ENCODE measurements around the gene TWF2. TPM values are rescaled to one million over a fixed set of nuclear protein-coding genes. Genes with fewer than 3 reads are reported as not detected.
A peak's percentile ranks its signal among the peaks of the same experiment; 100 is the strongest.

TWF2 gene
- total and polyA plus RNA-seq, 9 of the 15 experiments (the other 6 are each of a cell fraction or from before 2014, with no cell fraction given) = 0.11 to 61.9 (median 29.7) TPM

DNA sequence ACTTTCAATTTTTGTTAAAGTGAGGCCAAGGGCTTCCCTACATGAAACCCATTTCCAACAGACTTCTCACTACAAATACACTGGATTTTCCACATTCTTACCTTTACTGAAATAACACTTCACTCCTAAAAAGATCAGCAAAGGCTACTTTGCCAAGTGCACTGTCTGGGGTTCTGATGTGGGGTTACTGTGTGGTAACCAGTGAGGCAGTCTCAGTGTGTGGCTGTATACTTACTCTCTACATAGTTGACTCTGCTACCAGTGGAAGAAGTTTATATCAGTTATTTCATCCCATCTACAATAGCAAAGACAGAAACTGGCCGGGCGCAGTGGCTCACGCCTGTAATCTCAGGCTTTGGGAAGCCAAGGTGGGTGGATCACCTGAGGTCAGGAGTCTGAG, 33.9 kb upstream of the TWF2 start:
- TF ChIP-seq ZNF324 (CRISPR knock-in tag; IDR thresholded peaks at IDR 0.05) = no peak
- TF ChIP-seq CHD4 (IDR thresholded peaks at IDR 0.05; ENCODE audit: insufficient read depth, insufficient replicate concordance, low read depth, low read length, poor library complexity, severe bottlenecking) = no peak
- TF ChIP-seq SIN3B (IDR thresholded peaks at IDR 0.05; ENCODE audit: low read depth) = no peak
- TF ChIP-seq ZBTB17 (CRISPR knock-in tag; IDR thresholded peaks at IDR 0.05) = no peak
- no peak for TF ChIP-seq BDP1 (IDR thresholded peaks at IDR 0.05; ENCODE audit: insufficient read depth, insufficient read length)
- TF ChIP-seq ZNF12 (CRISPR knock-in tag; IDR thresholded peaks at IDR 0.05) = no peak
- TF ChIP-seq, protein P1, sequence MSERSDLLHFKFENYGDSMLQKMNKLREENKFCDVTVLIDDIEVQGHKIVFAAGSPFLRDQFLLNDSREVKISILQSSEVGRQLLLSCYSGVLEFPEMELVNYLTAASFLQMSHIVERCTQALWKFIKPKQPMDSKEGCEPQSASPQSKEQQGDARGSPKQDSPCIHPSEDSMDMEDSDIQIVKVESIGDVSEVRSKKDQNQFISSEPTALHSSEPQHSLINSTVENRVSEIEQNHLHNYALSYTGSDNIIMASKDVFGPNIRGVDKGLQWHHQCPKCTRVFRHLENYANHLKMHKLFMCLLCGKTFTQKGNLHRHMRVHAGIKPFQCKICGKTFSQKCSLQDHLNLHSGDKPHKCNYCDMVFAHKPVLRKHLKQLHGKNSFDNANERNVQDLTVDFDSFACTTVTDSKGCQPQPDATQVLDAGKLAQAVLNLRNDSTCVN (CRISPR knock-in tag; IDR thresholded peaks at IDR 0.05) = no peak
- no peak for TF ChIP-seq TAF15 (IDR thresholded peaks at IDR 0.05; ENCODE audit: low read depth, low read length)
- TF ChIP-seq ZNF707 (CRISPR knock-in tag; conservative IDR thresholded peaks at IDR 0.05) = no peak
- TF ChIP-seq ZNF24 (IDR thresholded peaks at IDR 0.05) = no peak
- TF ChIP-seq, protein P2, sequence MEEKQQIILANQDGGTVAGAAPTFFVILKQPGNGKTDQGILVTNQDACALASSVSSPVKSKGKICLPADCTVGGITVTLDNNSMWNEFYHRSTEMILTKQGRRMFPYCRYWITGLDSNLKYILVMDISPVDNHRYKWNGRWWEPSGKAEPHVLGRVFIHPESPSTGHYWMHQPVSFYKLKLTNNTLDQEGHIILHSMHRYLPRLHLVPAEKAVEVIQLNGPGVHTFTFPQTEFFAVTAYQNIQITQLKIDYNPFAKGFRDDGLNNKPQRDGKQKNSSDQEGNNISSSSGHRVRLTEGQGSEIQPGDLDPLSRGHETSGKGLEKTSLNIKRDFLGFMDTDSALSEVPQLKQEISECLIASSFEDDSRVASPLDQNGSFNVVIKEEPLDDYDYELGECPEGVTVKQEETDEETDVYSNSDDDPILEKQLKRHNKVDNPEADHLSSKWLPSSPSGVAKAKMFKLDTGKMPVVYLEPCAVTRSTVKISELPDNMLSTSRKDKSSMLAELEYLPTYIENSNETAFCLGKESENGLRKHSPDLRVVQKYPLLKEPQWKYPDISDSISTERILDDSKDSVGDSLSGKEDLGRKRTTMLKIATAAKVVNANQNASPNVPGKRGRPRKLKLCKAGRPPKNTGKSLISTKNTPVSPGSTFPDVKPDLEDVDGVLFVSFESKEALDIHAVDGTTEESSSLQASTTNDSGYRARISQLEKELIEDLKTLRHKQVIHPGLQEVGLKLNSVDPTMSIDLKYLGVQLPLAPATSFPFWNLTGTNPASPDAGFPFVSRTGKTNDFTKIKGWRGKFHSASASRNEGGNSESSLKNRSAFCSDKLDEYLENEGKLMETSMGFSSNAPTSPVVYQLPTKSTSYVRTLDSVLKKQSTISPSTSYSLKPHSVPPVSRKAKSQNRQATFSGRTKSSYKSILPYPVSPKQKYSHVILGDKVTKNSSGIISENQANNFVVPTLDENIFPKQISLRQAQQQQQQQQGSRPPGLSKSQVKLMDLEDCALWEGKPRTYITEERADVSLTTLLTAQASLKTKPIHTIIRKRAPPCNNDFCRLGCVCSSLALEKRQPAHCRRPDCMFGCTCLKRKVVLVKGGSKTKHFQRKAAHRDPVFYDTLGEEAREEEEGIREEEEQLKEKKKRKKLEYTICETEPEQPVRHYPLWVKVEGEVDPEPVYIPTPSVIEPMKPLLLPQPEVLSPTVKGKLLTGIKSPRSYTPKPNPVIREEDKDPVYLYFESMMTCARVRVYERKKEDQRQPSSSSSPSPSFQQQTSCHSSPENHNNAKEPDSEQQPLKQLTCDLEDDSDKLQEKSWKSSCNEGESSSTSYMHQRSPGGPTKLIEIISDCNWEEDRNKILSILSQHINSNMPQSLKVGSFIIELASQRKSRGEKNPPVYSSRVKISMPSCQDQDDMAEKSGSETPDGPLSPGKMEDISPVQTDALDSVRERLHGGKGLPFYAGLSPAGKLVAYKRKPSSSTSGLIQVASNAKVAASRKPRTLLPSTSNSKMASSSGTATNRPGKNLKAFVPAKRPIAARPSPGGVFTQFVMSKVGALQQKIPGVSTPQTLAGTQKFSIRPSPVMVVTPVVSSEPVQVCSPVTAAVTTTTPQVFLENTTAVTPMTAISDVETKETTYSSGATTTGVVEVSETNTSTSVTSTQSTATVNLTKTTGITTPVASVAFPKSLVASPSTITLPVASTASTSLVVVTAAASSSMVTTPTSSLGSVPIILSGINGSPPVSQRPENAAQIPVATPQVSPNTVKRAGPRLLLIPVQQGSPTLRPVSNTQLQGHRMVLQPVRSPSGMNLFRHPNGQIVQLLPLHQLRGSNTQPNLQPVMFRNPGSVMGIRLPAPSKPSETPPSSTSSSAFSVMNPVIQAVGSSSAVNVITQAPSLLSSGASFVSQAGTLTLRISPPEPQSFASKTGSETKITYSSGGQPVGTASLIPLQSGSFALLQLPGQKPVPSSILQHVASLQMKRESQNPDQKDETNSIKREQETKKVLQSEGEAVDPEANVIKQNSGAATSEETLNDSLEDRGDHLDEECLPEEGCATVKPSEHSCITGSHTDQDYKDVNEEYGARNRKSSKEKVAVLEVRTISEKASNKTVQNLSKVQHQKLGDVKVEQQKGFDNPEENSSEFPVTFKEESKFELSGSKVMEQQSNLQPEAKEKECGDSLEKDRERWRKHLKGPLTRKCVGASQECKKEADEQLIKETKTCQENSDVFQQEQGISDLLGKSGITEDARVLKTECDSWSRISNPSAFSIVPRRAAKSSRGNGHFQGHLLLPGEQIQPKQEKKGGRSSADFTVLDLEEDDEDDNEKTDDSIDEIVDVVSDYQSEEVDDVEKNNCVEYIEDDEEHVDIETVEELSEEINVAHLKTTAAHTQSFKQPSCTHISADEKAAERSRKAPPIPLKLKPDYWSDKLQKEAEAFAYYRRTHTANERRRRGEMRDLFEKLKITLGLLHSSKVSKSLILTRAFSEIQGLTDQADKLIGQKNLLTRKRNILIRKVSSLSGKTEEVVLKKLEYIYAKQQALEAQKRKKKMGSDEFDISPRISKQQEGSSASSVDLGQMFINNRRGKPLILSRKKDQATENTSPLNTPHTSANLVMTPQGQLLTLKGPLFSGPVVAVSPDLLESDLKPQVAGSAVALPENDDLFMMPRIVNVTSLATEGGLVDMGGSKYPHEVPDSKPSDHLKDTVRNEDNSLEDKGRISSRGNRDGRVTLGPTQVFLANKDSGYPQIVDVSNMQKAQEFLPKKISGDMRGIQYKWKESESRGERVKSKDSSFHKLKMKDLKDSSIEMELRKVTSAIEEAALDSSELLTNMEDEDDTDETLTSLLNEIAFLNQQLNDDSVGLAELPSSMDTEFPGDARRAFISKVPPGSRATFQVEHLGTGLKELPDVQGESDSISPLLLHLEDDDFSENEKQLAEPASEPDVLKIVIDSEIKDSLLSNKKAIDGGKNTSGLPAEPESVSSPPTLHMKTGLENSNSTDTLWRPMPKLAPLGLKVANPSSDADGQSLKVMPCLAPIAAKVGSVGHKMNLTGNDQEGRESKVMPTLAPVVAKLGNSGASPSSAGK (IDR thresholded peaks at IDR 0.05) = no peak
- no peak for TF ChIP-seq TCF3 (CRISPR knock-in tag; IDR thresholded peaks at IDR 0.05)
- H3K4me3 ChIP-seq = no peak overlapping the region
- peaks cover 97% of the 10 kb centered on the region for H3K79me2 ChIP-seq (ENCODE audit: control insufficient read depth, insufficient read depth, low read length)
- no TSS peak for BruUV-seq (replicated peaks)
- CTCF ChIA-PET (ENCODE audit: low intra/inter-chr PET ratio) = no interaction called here
- FAIRE-seq (peak; percentile 11), ATAC-seq (no peak), DNase-seq (ENCODE audit: extremely low read depth in 1 of 4, low spot score in 3 of 4) (no peak)
- H3K27me3 ChIP-seq (ENCODE audit: control insufficient read depth in 2 of 2, insufficient read depth in 2 of 2, low read length in 2 of 2) = no peaks in the 10 kb centered on the region
- in situ Hi-C loops (cut with MboI) = no loop called here
- POLR2A ChIA-PET = interaction anchor here (0.6 kb wide), 1 partner anchor 1920 kb away, joined by 3 read pairs; no protein-coding TSS in a partner anchor
- peaks cover 2% of the 10 kb centered on the region for H3K9me1 ChIP-seq (ENCODE audit: control insufficient read depth, insufficient read depth, low read length)
- no peak overlapping the region for H3K4me2 ChIP-seq (ENCODE audit: insufficient read depth, low read length)
- H3K9ac ChIP-seq (ENCODE audit: insufficient read depth in 1 of 2, low read depth in 2 of 2, low read length in 2 of 2) = no peak overlapping the region
- intact Hi-C loops (cut with micrococcal nuclease) = no loop called here
- H3K4me1 ChIP-seq (replicated peaks in 1 of 2; ENCODE audit: control insufficient read depth in 2 of 2, insufficient read depth in 2 of 2, low read length in 2 of 2) = peaks cover 4 to 5% of the 10 kb centered on the region in 2 experiments; a peak in 4 of 5 replicates
- 0 out of 3 replicates have a peak overlapping the region, but pooled peaks have one; percentile 40 for H3K27ac ChIP-seq (ENCODE audit: extremely low read depth, low read depth, low read length)
- no peak overlapping the region for H2AFZ ChIP-seq (ENCODE audit: low read depth, low read length)
- peaks cover 18% of the 10 kb centered on the region for H4K20me1 ChIP-seq (replicated peaks; ENCODE audit: control insufficient read depth, insufficient read depth, low read length)
- H3K9me3 ChIP-seq (replicated peaks; ENCODE audit: control insufficient read depth, insufficient read depth, low read depth, low read length) = no peaks in the 10 kb centered on the region
- H3K36me3 ChIP-seq (ENCODE audit: control insufficient read depth, insufficient read depth, low read length) = peaks cover 74% of the 10 kb centered on the region
- 95% methylated on average over 3 of the region's 3 CpGs for WGBS (ENCODE audit: insufficient coverage, low coverage, missing lambda C conversion rate)

Measured in K562 (cell line).